Islet precursor cell (in vitro differentiated cells): ENCODE measurements around the gene KRTAP4-8.
"Not testable (repeated sequence)": the region's sequence is repeated elsewhere in the genome, so short reads cannot be mapped to it uniquely, and the experiment has no call there.

Source experiments
- DNase-seq: peaks from one replicate; pipeline ENCODE4 v3.0.0-alpha.2; 2018

Gene KRTAP4-8

DNA sequence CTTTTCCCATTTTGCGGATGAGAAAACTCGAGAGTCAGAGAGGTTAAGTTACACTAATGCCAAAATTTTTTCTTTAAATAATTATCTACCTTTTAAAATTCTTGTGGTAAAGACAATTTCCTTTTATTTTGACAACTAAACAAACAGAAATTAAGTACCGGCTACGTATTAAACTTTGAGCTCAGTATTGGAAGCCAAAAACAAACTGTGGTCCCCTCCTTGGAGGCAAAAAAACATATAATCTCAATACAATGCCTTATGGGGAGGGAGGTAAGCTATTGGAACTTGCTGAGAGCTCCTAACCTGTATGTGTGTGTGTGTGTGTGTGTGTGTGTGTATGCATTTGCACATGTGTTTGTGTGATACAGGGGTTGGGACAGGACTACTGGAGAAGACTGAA is 34.5 kb downstream of the KRTAP4-8 start:
- DNase-seq, result no peak

- no peak for DNase-seq
These were observed 36.0 kb downstream of the KRTAP4-8 start for GRCh38 chr17:41061964-41062363.

DNA sequence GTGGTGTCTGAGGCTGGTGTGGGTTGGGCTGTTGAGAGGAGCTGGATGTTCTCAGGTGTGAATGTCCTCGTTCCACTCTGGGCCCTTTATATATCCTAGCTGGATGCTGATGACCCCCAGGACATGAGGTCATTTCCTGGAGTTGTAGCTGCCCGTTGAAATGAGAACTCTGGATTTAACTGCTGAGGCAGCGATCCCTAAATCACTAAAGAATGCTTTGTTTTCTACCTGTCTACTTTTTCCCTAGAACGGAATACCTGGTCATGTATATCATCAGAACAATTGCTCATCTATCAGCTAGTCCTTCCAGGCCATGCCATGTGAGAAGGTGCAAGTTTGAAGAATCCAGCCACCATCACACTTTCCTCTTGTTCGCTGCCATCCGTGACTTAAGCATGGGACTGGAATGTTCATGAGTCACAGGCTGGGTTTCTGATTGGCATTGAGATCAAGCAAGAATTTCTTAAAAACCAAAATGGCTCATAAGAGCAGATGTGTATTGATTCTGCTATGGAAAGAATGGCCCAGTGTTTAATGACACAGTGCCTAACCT is 37.8 kb downstream of the KRTAP4-8 start, which contains the start of gene KRTAP2-3:
Gene KRTAP2-3, minus strand, starts transcription at position 63 of the 553 bp plus-strand sequence. CDS start 64 bp downstream, outside the sequence.
- peak; percentile 93 for DNase-seq

DNA sequence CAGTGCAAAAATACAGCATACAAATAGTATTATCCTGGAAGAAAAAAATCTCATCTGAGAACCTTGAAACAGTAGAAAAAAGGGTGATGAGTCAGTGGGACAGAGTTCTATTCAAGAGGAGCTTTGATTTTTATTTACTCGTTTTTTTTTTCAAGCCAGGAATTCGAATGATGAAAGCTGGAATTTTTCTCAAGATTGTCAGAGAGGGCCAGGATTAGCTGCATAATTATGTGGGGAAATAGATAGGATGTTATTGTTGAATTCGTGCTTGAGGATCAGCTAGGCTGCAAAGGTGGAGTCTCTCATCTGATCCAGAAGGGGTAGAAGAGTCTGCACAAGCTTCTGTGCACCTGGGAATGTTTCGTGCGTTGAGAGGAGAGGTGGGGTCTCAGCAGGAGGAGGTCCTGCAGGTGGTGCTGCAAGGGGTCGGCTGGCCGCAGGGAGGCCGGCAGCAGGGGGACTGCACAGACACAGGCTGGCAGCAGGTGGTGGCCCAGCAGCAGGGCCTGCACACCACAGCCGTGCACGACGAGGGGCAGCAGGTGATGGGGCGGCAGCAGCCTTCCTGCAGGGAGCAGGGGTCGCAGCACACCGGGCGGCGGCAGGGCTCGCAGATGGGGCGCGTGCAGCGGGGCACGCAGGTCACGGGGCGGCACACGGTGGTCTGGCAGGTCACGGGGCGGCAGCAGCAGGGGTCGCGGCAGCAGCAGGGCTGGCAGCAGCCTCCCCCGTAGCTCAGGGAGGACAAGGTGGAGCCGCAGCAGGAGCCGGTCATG is 38.5 kb downstream of the KRTAP4-8 start:
- DNase-seq, result peak; percentile 63

DNA sequence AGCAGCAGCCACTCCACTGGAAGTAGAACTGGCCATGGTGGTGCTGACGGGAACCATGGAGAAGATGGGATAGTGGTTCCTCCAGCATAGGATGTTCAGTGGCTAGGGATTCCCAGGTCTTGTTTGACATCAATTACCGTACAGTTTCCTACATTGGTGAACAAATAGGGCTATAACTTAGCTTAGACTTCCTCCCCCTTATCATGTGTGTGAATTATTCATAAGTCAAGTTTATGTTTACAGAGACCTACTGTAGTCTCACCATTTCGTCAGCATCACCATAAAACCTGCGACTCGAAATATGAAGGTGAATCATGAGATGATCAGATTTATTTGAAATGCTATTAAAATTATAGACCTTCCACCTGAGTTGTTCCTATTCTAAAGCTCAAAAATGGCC is 39.2 kb downstream of the KRTAP4-8 start:
- no peak for DNase-seq

DNA sequence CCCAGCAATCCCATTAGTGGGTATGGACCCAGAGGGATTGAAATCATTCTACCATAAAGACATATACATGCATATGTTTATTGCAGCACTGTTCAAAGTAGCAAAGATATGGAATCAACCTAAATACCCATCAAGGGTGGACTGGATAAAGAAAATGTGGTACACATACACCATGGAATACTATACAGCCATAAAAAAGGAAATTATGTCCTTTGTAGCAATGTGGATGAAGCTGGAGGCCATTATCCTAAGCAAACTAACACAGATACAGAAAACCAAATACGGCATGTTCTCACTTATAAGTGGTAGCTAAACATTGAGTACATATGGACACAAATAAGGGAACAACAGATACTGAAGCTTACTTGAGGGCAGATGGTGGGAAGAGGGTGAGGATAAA is 40.4 kb downstream of the KRTAP4-8 start:
- no peak for DNase-seq

GRCh38 chr17:41055130-41055529 is 42.8 kb downstream of the KRTAP4-8 start, which contains the start of gene KRTAP2-2:
KRTAP2-2 (minus strand) TSS chr17:41055230; CDS start chr17:41055211, 19 bp downstream.
- not testable (repeated sequence) for DNase-seq

GRCh38 chr17:41054556-41054955 is 43.4 kb downstream of the KRTAP4-8 start:
- DNase-seq, result not testable (repeated sequence)

DNA sequence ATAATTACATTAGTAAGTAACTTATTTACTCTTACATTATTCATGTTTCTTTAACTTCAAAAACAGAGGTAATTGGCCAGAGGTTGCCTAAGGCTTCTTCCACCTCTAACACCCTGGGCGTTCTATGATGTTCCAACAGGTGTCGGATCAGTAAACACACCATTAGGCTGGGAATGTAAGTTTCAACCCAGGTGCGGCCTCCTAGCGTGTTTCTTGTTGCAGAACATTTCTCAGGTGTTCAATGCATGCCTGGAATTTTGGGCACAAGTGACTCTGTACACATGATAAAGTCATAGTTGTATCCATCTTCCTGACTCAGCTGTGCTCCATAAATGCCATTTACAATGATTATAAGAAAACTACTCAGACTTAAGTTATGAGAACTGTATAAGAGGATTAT is 43.9 kb downstream of the KRTAP4-8 start:
- no peak for DNase-seq

DNA sequence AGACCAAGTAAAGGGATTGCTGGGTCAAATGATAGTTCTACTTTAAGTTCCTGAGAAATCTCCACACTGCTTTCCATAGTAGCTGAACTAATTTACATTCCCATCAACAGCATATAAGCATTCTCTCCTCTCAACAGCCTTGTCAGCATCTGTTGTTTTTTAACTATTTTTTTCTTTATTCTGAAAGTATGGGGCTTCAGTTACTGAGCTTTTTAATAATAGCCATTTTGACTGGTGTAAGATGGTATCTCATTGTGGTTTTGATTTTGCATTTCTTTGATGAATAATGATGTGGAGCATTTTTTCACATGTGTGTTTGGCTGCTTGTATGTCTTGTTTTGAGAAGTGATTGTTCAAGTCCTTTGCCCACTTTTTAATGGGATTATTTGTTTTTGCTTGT is 45.4 kb downstream of the KRTAP4-8 start:
- DNase-seq, result no peak

DNA sequence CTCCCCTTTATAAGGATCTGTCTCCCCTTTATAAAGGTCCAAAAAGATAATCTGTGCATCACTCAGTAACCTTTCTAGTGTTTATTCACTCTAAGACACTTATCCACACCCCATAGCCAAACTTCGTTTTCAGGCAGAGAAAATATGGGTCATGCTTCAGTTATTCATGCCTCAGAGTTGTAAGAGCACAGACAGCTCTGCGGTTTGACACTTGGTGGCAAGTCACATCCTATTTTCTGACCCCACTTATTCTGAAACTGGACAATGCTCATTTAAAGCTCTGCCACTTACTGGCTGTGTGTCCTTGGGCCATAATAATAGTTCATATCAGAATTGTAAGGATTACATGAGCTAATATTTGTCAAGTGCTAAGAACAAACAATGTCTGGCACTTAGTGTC is 48.8 kb downstream of the KRTAP4-8 start:
- no peak for DNase-seq

DNA sequence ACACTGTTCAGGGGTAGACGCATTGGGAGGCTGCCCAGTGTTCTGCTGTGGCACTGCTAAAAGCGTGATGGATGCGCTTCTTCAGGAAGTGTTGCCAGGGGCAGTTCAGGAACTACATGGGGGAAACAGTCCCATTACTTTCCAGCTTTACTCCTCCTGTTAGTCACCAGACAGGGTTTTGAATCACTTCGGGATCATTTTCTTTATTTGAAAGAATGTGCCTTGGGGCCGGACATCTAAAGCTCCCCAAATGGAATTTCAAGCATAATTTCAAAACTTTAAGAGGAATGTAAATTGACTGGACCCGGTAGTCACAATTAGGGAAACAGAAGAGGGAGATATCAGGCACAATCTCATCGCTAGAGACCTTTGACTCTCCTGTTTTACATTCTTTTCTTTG is 49.5 kb downstream of the KRTAP4-8 start:
- DNase-seq, result peak; percentile 92
